SK-N-MC (cell line): Measurements from ENCODE around the gene DNAJA3.

Experiments used
- EZH2 ChIP-seq: fragments of 200-600 bp; sonication (generic); IDR thresholded peaks from one replicate; pipeline ENCODE4 v1.6.1; 2017; ENCODE audit warnings: antibody characterized with exemption
- FOXP2 ChIP-seq: optimal IDR thresholded peaks from 2 replicates; pipeline ENCODE3; 2011; ENCODE audit warnings: mild to moderate bottlenecking, moderate library complexity; ENCODE audit not compliant: insufficient read depth; ENCODE audit errors: extremely low read length, control extremely low read depth
- POLR2AphosphoS5 ChIP-seq: IDR thresholded peaks from 2 replicates; pipeline ENCODE4 v1.6.1; 2012; ENCODE audit warnings: mild to moderate bottlenecking, low read depth, low read length, borderline replicate concordance

GRCh38 chr16:4481526-4481925, 55.9 kb downstream of the DNAJA3 start:
- TF ChIP-seq POLR2AphosphoS5 (no peak), EZH2 (no peak), FOXP2 (no peak)
